Activated T-helper 1 cell treated with anti-CD3 and anti-CD28 coated beads, Interleukin-2, amount 50 U/mL, for 16 hours (primary cell): Measurements from ENCODE around the gene RFWD3.
"Not testable (repeated sequence)": the region's sequence is repeated elsewhere in the genome, so short reads cannot be mapped to it uniquely, and the experiment has no call there.

Experiments
- DNase-seq, 2 donors: peaks; one replicate each; pipeline ENCODE4 v3.0.0-alpha.2; 2020; ENCODE audit warnings: low read depth in 1 of 2, low spot score in 1 of 2

The RFWD3 gene, protein sequence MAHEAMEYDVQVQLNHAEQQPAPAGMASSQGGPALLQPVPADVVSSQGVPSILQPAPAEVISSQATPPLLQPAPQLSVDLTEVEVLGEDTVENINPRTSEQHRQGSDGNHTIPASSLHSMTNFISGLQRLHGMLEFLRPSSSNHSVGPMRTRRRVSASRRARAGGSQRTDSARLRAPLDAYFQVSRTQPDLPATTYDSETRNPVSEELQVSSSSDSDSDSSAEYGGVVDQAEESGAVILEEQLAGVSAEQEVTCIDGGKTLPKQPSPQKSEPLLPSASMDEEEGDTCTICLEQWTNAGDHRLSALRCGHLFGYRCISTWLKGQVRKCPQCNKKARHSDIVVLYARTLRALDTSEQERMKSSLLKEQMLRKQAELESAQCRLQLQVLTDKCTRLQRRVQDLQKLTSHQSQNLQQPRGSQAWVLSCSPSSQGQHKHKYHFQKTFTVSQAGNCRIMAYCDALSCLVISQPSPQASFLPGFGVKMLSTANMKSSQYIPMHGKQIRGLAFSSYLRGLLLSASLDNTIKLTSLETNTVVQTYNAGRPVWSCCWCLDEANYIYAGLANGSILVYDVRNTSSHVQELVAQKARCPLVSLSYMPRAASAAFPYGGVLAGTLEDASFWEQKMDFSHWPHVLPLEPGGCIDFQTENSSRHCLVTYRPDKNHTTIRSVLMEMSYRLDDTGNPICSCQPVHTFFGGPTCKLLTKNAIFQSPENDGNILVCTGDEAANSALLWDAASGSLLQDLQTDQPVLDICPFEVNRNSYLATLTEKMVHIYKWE

DNA sequence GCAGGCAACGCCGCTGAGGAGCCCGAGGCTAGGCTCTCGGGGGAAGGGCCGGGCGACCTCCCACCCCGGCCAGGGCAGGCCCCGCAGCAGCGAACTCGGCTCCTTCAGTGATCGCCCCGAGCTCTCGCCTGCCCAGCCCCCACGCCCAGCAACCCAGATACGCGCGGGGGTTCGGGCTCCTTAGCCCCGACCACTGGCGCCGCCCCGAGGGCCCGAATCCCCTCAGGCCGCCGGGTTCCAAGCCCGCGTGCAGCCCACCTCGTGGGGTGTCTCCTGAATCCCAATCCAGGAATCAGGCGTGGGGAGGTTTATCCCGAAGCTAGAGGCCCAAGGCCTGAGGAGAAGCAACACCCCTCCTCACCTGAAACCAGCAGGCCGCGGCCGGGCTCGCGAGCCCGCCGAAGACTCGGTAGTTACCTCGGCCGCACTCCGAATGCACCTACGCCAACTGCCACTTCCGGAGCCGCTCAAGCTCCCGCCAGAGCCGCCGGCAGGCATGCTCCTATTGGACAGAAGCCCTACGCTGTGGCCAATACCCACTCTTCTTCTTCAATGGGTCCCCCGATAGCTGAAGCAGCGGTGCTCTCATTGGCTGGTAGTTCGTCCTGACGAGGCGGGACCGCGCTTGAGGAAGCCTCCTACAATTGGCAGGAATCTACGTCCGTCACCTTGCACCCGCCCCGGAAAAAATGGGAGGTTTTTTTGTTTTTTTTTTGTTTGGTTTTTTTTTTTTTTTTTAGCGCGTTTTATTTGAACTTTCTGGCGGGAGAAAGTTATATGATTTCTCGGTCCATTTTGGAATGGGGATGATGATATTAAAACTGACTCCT is at the start of gene RFWD3:
Gene RFWD3, minus strand, starts transcription at position 453 of the 830 bp plus-strand sequence. CDS start 5,428 bp downstream, outside the sequence.
- DNase-seq = peak; percentile 88 to 94

DNA sequence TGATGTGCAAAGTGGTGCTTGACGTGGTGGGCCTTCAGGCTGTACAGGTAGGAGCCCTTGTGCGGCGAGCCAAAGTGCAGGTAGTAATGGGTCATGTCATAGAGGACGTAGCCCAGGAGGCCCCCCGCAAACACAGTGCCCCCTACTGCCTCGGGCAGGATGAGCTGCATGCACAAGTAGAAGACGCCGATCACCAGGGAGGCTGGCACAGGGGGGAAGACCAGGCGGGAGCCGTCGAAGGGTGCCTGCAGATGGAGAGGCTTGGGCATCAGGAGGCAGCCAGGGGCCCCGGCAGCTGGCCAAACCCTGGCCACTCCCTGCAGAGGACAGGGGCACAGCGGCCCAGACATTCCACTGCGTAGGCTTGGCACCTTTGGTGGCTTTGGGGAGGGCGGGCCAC is 49.7 kb upstream of the RFWD3 start:
- DNase-seq = no peak

DNA sequence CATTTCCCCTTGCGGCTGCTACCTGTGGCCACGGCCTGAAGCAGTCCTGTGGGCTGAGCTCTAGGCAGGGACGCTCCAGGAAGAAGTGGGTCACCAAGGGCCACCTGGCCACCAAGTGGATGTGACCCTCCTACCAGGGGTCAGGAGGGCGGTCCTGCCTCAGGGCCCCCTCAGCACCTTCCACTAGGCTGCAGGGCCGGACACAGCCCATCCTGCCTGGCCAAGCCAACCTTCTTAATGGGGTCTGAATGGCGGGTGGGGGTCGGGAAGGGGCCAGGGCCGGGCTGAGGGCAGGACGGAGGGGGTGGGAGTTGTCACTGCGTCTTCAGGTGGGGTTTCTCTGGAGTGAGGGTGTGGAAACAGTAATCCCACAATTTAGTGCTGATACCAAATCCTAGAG is 47.2 kb upstream of the RFWD3 start:
- DNase-seq = no peak

DNA sequence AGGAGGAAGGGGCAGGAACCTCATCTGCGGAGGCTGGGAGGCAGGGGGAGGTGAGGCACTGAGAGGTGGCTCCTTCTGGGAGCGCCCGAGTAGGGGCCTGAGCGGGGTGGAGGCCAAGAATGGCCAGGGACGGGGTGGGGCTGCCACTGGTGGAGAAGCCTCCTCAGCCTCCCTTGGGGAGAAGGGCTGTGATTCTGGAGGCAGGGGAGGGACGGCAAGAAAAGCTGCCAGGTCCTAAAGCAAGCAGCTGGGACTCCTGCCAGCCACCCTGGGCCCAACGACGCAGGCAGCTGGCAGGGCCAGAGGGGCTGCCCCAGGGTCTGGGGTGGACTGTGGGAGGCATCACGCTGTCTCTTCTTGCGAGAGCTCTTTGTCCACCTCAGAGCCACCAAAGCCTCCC is 46.6 kb upstream of the RFWD3 start:
- DNase-seq = no peak

DNA sequence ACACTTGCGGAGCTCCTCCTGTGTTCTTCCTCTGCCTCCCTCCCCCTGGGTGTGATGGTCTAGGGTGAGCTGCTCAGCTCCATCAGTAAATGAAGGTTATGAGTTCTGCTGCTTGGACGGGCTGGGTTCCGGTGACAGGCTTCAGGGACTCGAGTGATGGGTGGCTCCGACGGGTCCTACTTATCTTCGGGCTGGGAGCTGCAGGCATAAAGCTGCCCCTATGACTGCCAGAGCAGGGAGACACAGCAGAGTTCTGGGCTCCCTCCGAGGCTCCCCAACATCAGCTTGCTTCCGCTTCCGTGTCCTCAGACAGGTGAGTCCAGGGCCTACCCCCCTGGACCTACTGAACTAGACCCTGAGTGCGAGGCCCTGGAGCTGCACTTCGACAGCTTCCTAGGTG is 45.3 kb upstream of the RFWD3 start:
- DNase-seq = no peak

DNA sequence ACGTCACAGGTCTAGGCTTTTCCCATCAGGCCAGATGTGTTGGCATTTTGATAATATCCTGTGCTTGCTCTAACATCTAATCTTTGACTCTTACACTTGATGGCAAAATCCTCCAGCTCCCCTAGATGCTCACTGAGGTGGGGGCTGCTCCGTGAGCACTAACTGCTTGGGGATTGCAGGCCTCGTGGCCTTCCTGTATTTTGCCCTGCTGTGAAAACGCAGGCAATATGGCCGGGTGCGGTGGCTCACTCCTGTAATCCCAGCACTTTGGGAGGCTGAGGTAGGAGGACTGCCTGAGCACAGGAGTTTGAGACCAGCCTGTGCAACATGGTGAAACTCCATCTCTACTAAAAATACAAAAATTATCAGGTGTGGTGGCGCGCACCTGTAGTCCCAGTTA is 43.7 kb upstream of the RFWD3 start:
- no peak for DNase-seq

DNA sequence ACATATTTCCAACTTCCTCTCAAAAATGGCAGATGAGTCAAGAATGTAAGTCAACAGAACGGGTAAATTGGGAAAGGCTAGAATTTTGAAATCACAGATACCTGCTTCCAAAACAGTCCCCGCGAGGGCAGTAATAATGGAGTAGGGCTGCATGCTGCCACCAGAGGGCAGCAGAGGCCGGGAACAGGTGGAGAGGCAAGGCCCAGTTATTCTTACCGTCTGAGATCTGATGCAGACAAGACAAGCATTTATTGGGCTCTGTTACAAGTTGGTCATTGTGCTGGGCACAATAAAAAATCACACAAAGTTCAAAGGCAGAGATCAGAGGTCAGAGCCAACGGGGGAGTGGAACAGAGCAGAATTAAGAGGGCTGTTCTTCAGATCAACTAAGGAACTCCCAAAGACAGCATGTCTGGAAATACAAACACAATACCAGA is 42.8 kb upstream of the RFWD3 start:
- peak; percentile 68 to 70 for DNase-seq

DNA sequence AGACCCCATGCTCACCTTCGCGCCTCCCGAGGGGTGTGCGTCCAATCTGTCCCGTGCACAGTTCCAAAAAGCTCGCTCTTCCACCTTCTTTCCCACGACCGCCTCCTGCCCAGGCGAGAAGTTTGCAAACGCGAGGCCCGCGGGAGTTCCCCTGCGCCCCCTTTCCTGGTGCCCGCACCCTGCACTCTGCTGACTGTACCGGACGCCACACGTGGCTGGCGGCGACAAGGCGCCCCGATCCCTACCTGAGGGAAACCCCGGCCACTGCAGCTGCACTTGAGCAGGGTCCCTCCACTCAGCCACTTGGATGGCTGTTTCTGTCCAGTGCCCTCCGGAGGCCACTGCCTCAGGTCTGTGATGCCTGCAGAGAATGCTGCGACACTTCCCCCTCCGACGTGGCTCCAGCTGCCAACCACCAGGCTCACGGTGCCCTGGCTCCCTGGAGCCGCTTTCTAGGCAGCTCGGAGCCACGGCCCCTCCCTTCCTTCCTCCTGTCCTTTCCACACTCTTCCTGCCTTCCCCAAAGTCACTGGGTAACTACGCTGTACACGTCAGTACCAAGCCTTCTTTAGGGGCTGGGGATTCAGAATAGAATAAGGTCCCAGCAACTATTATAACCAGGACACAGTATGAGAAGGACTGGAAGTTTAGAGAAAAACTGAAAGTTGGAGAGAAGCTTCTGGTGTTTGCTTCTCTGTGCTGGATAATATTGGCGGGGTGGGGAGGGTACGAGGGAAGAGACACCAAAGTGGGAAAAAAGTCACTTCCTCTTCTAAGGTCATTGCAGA is 34.0 kb upstream of the RFWD3 start, which contains the start of gene MLKL:
Gene MLKL, minus strand, starts transcription at position 425 of the 788 bp plus-strand sequence. CDS start 5,105 bp downstream, outside the sequence.
- peak; percentile 22 to 43 for DNase-seq

DNA sequence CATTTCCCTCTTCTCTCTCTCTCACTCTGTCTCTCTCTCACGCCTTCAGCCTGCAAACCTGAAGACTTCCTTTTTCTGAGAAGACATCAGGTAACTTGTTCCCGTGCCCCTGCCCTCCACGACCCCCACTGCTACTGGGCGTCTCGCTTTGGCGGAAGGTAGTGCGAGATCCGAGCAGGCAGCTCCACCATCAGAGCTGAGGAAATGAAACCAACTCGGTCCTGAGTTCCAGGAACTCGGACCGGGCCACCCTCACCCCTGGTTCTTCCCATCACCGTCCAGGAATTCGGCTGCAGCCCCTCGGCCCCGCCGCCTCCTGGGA is 33.4 kb upstream of the RFWD3 start:
- DNase-seq = no peak

DNA sequence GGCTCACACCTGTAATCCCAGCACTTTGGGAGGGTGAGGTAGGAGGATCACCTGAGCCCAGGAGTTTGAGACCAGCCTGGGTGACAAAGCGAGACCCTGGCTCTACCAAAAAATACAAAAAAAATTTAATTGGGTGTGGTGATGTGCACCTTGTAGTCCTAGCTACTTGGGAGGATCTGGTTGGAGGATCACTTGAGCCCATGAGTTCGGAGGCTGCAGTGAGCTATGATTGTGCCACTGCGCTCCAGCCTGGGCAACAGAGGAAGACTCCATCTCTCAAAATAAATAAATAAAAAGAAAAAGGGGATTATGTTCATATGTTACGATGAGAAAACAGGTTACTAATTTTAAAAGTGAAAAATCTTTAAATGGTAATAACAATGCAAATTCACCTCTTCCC is 33.0 kb upstream of the RFWD3 start:
- no peak for DNase-seq

DNA sequence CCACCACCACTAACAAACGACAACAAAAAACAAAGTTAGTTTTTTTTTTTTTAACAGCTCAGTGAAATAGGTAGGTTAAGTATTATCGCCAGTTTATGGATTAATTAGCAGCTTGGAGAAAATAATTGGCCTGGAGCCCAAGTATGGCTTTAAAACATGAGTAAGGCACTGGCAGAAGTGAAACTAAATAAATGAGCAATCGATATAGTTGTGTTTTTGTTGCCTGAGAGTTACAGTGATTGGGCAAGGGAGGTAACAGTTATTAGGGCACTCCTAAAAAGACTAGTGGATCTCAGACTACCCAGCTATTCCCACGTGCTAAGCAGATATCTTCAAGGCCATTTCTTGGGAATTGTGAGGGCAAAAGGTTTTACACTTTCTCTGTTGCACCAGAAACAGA is 31.5 kb upstream of the RFWD3 start:
- DNase-seq = no peak

DNA sequence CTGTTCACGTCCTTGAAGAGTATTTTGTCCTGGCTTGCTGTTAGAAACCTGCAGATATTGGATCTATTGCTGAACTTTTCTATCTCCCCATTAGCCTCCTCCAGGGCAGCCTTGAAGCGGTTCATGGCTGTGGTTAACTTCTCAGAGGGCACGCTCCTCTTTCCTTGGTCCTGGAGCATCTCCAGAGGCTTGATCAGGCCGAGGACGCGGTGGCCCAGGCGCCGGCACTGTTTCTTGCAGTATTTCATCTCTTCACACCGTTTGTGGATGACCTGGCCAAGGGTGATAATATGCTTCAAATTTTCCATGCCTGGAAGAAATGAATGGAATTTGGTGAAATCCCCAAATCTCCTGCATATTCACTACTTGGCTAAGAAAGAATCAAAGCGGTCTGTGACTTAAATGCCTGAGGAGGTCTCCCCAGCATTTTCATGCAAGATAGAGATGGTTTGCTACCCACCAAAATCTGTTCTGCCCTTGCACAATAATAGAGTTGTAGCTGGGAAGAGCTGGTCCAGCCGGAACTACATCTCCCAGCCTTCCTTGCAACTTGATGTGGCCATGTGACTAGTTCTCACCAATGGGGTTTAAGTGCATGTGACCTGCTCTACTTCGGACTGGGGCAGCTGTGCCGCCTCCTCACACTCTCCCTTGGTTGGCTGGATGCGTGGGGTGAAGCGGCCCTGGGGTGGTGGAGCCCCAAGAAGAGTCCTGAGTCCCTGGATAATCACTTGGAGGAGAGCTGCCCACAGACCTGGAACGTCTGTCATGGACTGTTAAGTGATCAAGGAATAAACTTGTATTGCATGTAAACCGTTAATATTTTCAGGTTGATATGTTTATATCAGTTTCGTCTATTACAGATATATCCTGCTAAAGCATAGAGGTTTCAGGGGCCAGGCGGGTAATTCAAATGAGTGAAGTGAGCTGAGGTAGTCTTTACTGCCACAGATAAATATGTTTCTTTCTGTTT is 29.1 kb upstream of the RFWD3 start:
- DNase-seq = peak in 1 of 2 donors; percentile 23

DNA sequence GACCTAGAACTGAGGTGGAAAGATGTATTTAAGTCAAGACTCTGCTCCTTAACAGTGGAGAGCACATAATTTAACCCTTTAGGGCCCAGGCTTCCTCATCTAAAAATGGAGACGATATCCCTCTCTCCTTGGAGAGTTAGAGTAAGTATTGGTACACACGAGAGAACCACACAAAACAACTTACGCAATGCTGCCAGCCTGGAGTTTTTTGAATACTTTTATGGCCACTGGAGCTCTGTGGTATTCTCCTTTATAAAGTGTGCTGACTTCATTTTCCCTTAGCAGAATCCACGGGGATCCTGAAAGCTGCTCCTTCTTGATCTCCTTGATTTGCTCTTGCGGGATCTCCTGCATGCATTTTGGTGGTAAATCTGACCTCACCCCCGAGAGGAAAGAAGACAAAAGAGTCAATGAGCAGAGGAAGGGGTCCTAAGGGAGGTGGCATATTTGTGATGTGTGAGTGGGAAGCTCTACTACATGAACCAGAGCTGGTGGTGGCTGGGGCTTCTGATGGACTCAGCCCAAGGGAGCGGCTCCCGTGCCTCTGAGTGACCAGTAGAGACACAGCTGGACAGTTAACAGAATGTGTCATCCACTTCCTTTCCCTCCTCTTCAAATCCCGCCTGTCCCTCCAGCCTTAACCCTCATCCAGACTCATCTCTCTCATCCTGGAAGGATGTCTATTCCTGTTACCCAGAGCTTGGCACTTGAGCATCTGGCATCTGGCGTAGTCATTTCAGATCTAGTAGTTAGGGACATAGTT is 24.6 kb upstream of the RFWD3 start:
- no peak for DNase-seq

DNA sequence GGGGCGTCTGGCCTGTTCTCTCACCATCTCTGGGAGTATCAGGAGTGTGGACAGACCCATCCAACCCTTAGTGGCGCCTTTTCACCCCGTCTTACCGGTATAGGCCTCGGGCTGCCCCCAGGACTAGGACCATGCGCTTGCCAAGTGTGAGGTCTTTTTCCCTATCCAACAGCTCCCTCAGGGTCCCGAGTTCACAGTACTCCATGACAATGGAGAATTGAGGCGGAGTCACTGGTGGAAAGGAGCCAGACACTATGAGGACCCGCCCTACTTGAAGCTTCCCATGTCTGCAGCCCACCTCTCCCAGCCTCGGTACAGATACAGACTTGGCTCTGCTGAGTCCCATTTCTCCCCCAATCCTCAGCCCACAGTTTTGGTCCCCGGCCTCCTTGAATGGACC is 15.9 kb upstream of the RFWD3 start:
- DNase-seq = no peak

DNA sequence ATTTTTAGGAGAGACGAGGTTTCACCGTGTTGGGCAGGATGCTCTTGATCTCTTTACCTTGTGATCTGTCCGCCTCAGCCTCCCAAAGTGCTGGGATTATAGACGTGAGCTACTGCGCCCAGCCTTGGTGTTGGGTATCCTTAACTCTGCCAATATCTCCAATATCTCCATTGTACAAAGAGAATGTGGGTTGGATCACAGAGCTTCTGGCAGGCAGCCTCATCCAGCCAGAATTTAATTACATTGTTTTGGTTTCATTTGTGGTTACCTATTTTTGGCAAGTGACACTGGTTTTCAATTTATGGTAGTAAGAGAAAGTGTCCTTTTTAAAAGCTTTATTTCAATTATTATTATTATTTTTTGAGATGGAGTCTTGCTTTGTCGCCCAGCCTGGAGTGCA is 14.0 kb upstream of the RFWD3 start:
- no peak for DNase-seq

DNA sequence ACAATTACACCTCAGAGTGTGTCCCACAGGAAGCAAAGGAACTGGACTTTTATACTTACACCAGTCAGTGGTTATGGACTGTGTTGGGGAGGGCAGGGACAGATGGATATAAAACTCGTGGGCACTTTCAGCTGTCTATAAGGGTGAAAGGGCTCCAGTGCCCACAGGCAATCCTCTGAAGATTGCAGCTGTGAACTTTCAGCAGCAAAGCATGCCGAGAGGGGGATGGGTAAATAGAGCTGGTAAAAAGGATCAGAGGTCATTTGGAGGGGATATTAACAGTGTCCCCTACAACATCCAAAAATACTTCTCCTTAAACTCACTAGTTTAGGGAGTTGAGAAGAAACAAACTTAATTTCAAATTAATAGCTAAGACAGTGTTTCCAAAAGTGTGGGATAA is 13.3 kb upstream of the RFWD3 start:
- no peak for DNase-seq

DNA sequence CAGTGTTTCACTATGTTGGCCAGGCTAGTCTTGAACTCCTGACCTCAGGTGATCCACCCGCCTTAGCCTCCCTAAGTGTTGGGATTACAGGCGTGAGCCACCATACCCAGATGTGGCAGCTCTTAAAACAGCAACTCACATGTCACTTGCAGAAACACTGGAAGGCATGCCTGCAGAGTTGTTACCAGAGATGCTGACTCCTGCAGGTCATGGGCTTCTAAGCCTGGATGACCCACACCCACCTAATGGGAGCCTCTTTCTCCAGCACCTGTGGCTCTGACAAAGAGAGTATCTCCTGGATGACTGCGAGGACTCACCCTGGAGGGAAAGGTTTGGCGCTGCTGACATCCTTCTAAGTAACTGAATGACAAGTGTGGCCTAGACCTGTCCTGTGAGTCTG is 11.2 kb upstream of the RFWD3 start:
- DNase-seq = no peak

DNA sequence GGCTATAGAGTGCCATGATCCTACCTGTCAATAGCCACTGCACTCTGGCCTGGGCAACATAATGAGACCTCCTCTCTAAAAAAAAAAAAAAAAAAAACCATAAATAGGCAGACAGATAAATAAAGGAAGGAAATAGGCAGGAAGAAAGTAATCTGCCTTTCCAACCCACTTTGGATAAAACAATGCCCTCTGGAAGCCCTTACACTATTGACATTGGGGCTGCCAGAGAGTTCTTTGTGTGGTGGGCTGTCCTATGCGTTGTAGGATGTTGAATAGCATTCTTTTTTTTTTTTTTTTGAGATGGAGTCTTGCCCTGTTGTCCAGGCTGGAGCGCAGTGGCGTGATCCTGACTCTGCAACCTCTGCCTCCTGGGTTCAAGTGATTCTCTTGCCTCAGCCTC is 7.2 kb upstream of the RFWD3 start:
- no peak for DNase-seq

DNA sequence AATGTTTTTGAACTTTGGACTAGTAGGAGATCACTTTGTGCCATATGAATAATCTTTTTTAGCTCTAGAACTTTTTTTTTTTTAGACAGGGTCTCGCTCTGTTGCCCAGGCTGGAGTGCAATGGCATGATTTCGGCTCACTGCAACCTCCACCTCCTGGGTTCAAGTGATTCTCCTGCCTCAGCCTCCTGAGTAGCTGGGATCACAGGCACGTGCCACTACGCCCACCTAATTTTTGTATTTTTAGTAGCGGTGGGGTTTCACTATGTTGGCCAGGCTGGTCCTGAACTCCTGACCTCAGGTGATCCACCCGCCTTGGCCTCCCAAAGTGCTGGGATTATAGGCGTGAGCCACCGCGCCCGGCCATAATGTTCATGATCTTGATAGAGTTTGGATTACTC is 2.2 kb upstream of the RFWD3 start:
- not testable (repeated sequence) for DNase-seq
